Activated CD4-positive, alpha-beta T cell treated with anti-CD3 and anti-CD28 coated beads, Interleukin-2, Interleukin-4, amounts not matched to agents 100 ng/mL and 50 ng/mL, durations not matched to agents 16 hours and 8 hours (primary cell): ENCODE results near the gene TDRD9.
"Not testable (repeated sequence)": the region's sequence is repeated elsewhere in the genome, so short reads cannot be mapped to it uniquely, and the experiment has no call there.

Experiments used
- DNase-seq: peaks from one replicate; pipeline ENCODE4 v3.0.0-alpha.2; 2020; ENCODE audit warnings: low spot score

The TDRD9 gene

GRCh38 chr14:103894034-103894722, 34.1 kb upstream of the TDRD9 start:
- DNase-seq, result no peak

GRCh38 chr14:103894723-103895059, 33.6 kb upstream of the TDRD9 start:
- DNase-seq, result no peak

GRCh38 chr14:103896578-103896977, 31.7 kb upstream of the TDRD9 start:
- no peak for DNase-seq

GRCh38 chr14:103897075-103897947, 30.9 kb upstream of the TDRD9 start:
- DNase-seq, result no peak

GRCh38 chr14:103898204-103898603, 30.1 kb upstream of the TDRD9 start:
- DNase-seq, result no peak

GRCh38 chr14:103898711-103899110, 29.5 kb upstream of the TDRD9 start:
- no peak for DNase-seq

GRCh38 chr14:103899316-103899715, 28.9 kb upstream of the TDRD9 start:
- DNase-seq, result no peak

GRCh38 chr14:103899833-103900232, 28.4 kb upstream of the TDRD9 start:
- no peak for DNase-seq

GRCh38 chr14:103904493-103905107, 23.7 kb upstream of the TDRD9 start:
- DNase-seq, result no peak

GRCh38 chr14:103905842-103906456, 22.3 kb upstream of the TDRD9 start:
- no peak for DNase-seq

- no peak for DNase-seq
Observed at GRCh38 chr14:103908580-103908979, 19.7 kb upstream of the TDRD9 start.

- no peak for DNase-seq
Observed at GRCh38 chr14:103909531-103910261, 18.6 kb upstream of the TDRD9 start.

- DNase-seq, result peak; percentile 73
Observed at GRCh38 chr14:103910262-103910935, 17.9 kb upstream of the TDRD9 start.

GRCh38 chr14:103910984-103911383, 17.3 kb upstream of the TDRD9 start:
- DNase-seq, result no peak

GRCh38 chr14:103915616-103916015, 12.6 kb upstream of the TDRD9 start:
- no peak for DNase-seq

GRCh38 chr14:103916636-103917262, 11.5 kb upstream of the TDRD9 start:
- DNase-seq, result no peak

GRCh38 chr14:103920981-103921854, 7.0 kb upstream of the TDRD9 start:
- DNase-seq, result peak; percentile 94

GRCh38 chr14:103921855-103922200, 6.4 kb upstream of the TDRD9 start:
- not testable (repeated sequence) for DNase-seq

- DNase-seq, result no peak
Observed at GRCh38 chr14:103923863-103924262, 4.4 kb upstream of the TDRD9 start.

- no peak for DNase-seq
Observed at GRCh38 chr14:103925316-103925715, 2.9 kb upstream of the TDRD9 start.
